Stimulated activated naive CD8-positive, alpha-beta T cell treated with anti-CD3 and anti-CD28 coated beads, Interleukin-15, Interleukin-2, amounts not matched to agents 100 ng/mL and 50 ng/mL, for 24 hours (primary cell): ENCODE data around the gene PARP4.
"Not testable (repeated sequence)": the region's sequence is repeated elsewhere in the genome, so short reads cannot be mapped to it uniquely, and the experiment has no call there.

Experiments
- H3K27ac Mint-ChIP-seq: one replicate; pipeline ENCODE4 v1.8.0; 2021; ENCODE audit warnings: mild to moderate bottlenecking, mixed read lengths
- H3K27me3 Mint-ChIP-seq: one replicate; pipeline ENCODE4 v1.8.0; 2021; ENCODE audit warnings: mixed read lengths
- H3K36me3 Mint-ChIP-seq: one replicate; pipeline ENCODE4 v1.8.0; 2021; ENCODE audit warnings: low read depth, mixed read lengths
- H3K4me1 Mint-ChIP-seq: one replicate; pipeline ENCODE4 v1.8.0; 2021; ENCODE audit warnings: low read depth, mixed read lengths
- H3K4me3 Mint-ChIP-seq: one replicate; pipeline ENCODE4 v1.8.0; 2021; ENCODE audit warnings: mild to moderate bottlenecking, mixed read lengths
- H3K9me3 Mint-ChIP-seq: one replicate; pipeline ENCODE4 v1.8.0; 2021; ENCODE audit warnings: mixed read lengths

The PARP4 gene

DNA sequence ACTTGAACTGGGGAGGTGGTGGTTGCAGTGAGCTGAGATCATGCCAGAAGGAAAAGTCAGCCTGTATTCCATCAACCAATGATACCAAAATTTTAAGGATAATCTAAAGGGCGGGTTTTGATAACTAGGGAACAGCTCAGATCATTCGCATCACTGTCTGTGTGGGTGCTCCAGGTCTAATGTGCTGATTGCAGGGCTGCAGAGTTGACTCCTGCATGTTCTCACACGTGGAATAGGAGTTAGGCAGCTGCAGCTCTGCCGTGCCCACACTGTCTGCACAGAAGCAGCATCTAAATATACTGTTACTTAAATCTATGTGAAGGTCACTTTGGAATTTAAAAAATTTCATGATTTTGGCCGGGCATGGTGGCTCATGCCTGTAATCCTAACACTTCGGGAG, 4.3 kb upstream of the PARP4 start:
- H3K27me3 Mint-ChIP-seq = no peaks in the 10 kb centered on the region
- no peaks in the 10 kb centered on the region for H3K9me3 Mint-ChIP-seq
- H3K4me3 Mint-ChIP-seq = no peak overlapping the region
- H3K27ac Mint-ChIP-seq = no peak overlapping the region
- no peaks in the 10 kb centered on the region for H3K36me3 Mint-ChIP-seq
- peaks cover 18% of the 10 kb centered on the region for H3K4me1 Mint-ChIP-seq

DNA sequence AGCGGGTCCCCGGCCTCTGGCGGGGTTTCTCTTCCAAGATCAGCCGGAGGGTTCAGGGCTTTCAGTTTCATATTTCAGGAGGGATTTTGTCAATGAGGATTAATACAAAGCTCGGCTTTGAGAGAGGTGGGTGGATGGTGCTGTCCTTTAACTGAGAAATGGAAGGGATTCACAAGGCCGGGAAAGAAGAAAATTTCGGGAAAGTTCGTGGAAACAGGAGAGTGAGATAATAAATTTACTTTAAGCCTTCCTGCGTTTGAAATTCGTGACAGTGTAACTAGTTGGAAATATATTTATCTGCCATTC, 283 bp upstream of the PARP4 start:
- Mint-ChIP-seq H3K27me3 (no peaks in the 10 kb centered on the region), H3K27ac (peak overlapping the region; percentile 96), H3K4me1 (peaks cover 53% of the 10 kb centered on the region), H3K9me3 (no peaks in the 10 kb centered on the region), H3K36me3 (peaks cover 16% of the 10 kb centered on the region), H3K4me3 (peak overlapping the region; percentile 88)

DNA sequence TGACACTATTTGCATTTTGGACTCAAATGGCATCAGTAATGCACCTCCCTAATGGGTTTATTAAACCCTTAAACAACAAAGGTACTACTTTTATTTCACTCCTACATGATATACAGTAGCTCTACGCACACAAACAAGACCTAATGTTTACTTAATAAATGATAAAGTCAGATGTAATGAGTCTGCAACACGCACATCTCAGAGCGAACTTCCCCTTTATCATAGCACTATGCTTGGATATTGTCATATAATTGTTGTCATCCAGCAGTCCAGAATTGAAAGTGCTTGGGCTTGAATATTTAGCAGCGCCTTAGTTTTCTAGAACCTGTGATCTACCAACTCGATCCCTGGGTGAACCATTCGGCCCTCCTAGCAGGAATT, 772 bp downstream of the PARP4 start:
- Mint-ChIP-seq H3K36me3 (peaks cover 23% of the 10 kb centered on the region), H3K9me3 (no peaks in the 10 kb centered on the region), H3K27me3 (no peaks in the 10 kb centered on the region), H3K4me1 (peaks cover 58% of the 10 kb centered on the region), H3K4me3 (peak overlapping the region; percentile 88), H3K27ac (peak overlapping the region; percentile 96)

DNA sequence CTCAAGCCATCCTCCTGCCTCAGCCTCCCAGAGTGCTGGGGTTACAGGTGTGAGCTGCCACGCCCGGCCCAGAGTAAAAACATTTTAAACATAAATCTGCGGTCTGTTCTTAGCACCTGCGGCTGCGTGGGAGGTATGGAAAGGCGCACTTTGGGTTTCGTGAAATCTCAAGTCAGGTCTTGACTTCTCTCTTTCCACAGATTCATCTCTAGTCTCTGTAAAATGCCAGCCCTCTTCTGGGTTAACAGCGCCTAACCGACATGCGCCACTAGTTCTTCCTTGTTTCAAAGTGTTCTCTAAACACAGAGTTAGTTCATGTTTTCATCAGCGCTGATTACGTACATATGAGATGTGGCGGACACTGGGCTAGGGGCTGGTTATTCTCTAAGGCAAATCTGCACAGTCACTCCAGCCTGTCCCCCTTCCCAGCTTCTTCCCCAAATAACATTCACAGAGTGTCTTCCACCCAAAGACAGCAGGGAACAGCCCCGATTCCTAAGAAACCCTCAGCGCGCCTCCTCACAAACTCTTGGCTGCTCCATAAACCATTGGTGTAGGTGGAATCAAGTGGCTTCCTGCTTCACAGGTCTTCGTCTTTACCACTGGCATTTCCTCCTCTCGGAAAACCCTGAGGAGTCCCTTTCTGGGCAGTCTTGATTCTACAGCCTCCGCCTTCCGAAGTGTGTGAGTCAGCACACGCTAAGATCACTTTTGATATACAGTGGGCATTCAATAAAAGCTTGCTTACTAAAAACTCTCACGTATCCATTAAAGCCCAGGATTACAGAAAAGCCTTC, 1.4 kb downstream of the PARP4 start:
- peaks cover 26% of the 10 kb centered on the region for H3K36me3 Mint-ChIP-seq
- H3K9me3 Mint-ChIP-seq = no peaks in the 10 kb centered on the region
- no peaks in the 10 kb centered on the region for H3K27me3 Mint-ChIP-seq
- peak overlapping the region; percentile 96 for H3K27ac Mint-ChIP-seq
- H3K4me1 Mint-ChIP-seq = peaks cover 58% of the 10 kb centered on the region
- H3K4me3 Mint-ChIP-seq = peak overlapping the region; percentile 88

DNA sequence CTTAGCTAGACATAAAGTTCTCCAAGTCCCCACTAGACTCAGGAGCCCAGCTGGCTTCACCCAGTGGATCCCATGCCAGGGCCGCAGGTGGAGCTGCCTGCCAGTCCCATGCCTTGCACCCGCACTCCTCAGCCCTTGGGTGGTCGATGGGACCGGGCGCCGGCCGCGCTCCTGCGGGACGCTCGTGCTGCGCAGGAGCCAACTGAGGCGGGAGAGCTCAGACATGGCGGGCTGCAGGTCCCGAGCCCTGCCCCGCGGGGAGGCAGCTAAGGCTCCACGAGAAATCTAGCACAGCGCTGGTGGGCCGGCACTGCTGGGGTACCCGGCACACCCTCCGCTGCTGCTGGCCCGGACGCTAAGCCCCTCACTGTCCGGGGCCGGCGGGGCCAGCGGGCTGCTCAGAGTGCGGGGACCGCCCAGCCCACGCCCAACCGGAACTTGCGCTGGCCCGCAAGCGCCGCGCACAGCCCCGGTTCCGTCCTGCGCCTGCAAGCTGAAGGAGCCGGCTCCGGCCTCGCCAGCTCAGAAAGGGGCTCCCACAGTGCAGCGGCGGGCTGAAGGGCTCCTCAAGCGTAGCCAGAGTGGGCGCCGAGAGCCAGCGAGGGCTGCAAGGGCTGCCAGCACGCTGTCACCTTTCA, 5.8 kb downstream of the PARP4 start:
- H3K27me3 Mint-ChIP-seq = no peaks in the 10 kb centered on the region
- H3K36me3 Mint-ChIP-seq = peaks cover 42% of the 10 kb centered on the region
- no peak overlapping the region for H3K4me3 Mint-ChIP-seq
- H3K4me1 Mint-ChIP-seq = peaks cover 56% of the 10 kb centered on the region
- no peaks in the 10 kb centered on the region for H3K9me3 Mint-ChIP-seq
- no peak overlapping the region for H3K27ac Mint-ChIP-seq

DNA sequence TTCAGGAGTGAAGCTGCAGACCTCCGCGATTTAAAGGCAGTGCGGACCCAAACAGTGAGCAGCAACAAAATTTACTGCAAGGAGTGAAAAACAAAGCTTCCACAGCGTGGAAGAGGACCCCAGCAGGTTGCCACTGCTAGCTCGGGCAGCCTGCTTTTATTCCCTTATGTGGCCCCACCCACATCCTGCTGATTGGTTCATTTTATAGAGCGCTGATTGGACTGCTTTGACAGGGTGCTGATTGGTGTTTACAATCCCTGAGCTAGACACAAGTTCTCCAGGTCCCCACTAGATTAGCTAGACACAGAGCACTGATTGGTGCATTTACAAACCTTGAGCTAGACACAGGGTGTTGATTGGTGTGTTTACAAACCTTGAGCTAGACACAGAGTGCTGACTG, 6.3 kb downstream of the PARP4 start:
- not testable (repeated sequence) for H3K27ac Mint-ChIP-seq, H3K4me3 Mint-ChIP-seq, H3K9me3 Mint-ChIP-seq, H3K27me3 Mint-ChIP-seq
- Mint-ChIP-seq H3K36me3 (peaks cover 44% of the 10 kb centered on the region), H3K4me1 (peaks cover 52% of the 10 kb centered on the region)

DNA sequence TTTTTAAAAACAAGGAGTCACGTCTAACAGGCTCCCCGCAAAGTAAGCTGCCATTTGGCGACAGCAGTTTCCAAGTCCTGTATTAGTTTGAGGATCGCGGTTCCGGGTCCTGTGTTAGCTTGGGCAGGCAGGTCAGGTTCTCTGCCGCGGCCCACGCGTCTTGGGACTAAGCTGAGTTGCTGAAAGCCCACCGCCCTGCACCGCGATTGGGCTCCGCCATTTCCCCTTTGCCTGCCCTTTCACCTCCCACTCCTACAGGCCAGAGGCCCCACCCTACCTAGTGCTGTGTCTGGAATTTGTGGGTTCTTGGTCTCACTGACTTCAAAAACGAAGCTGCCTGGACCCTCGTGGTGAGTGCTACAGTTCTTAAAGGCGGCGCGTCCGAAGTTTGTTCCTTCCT, 6.8 kb downstream of the PARP4 start:
- Mint-ChIP-seq H3K36me3 (peaks cover 42% of the 10 kb centered on the region), H3K4me1 (peaks cover 49% of the 10 kb centered on the region), H3K27ac (no peak overlapping the region), H3K27me3 (no peaks in the 10 kb centered on the region), H3K9me3 (no peaks in the 10 kb centered on the region), H3K4me3 (no peak overlapping the region)

DNA sequence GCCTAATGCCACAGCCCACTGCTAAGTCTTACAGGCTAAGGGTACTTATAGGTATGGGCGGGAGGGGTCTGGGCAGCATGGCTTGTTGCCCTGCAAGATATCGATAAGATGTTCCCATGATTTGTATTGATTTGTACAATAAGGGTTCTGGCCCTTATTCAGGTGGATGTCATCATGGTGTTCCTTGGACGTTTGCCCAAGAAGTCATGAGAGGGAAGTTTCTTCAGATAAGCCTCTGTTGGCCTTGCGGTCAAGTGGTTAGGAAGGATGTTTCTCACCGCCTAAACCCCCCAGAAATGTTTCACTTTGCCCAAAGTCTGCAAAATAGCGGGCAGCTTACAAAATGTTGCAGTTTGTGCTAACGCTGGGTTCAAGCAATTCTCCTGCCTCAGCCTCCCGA, 7.3 kb downstream of the PARP4 start:
- Mint-ChIP-seq H3K27ac (no peak overlapping the region), H3K4me1 (peaks cover 46% of the 10 kb centered on the region), H3K36me3 (peaks cover 42% of the 10 kb centered on the region), H3K4me3 (no peak overlapping the region), H3K9me3 (no peaks in the 10 kb centered on the region), H3K27me3 (no peaks in the 10 kb centered on the region)

DNA sequence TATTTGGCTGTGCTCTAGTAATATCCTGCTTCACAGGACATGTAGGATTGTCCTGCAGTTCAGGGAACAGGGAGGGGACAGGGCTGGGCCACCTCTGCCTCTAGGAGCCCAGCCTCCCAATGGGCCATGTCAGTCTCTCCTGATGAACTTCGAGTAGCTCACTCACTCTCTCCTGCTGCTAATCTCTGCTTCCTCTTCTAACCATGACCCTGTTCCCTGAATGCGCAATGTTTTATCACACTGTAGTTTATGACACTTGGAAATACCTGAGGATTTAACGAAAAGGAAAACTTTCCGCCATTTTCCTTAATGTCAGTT, 9.2 kb downstream of the PARP4 start:
- Mint-ChIP-seq H3K4me3 (no peak overlapping the region), H3K9me3 (no peaks in the 10 kb centered on the region), H3K27ac (no peak overlapping the region), H3K36me3 (peaks cover 35% of the 10 kb centered on the region), H3K27me3 (no peaks in the 10 kb centered on the region), H3K4me1 (peaks cover 30% of the 10 kb centered on the region)

DNA sequence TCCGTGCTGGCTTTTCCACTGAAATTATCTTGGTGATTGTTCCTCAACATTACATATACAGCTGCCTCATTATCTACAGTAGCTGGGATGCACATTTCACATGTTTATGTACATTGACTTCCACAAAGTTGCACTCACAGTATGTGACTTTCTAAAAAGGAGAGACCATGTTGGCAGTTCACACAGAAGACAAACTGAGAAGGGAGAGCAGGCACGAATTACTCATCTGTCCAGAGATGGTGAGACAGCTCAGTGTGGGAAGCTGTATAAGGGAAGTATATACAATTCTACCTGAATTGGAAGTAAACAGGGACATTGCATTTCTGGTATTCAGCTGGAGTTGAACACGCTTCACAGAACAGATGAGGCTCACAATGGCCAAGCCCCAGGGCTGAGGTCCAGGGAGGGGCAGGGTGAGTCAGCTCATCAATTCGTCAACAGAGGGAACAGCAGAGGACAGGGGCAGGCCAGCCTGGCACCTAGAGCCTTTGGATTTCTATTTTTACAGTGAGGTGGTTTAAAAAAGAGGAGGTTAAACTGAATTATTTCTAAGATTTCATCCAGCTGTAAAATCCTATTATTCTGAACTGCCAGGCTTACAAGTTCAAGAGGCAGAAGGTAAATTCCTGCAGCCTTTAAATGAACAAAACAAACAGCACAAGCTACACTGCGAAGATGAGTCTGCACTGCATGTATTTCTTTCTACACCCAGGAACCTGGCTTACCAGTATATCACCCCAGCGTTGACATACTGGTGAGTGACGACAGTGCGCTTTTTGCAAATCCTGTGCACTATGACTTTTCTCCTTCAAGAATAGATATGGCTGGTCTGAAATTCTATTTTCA, 9.8 kb downstream of the PARP4 start:
- no peak overlapping the region for H3K4me3 Mint-ChIP-seq
- no peaks in the 10 kb centered on the region for H3K27me3 Mint-ChIP-seq
- peaks cover 25% of the 10 kb centered on the region for H3K4me1 Mint-ChIP-seq
- peak overlapping the region; percentile 28 for H3K27ac Mint-ChIP-seq
- H3K36me3 Mint-ChIP-seq = peaks cover 29% of the 10 kb centered on the region
- no peaks in the 10 kb centered on the region for H3K9me3 Mint-ChIP-seq

DNA sequence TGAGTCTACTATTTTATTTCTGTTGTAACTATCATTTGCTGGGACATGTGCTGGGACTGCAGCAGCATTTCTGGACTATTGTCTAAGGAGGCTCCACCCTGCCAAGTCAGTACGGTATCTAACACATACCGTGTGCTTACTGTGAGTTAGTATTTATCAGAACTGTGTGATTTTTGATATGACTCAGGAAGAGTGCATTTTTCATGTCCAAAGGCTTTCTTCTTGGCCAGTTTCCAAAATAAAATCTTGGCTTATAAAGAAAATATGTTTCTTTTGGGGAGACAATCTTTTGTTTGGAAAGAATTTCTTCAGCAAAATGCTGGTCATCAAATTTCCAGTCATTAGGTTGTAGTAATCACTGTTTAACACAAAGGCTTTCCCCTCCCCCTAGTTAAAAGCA, 11.6 kb downstream of the PARP4 start:
- H3K4me3 Mint-ChIP-seq = no peak overlapping the region
- H3K27me3 Mint-ChIP-seq = no peaks in the 10 kb centered on the region
- H3K9me3 Mint-ChIP-seq = no peaks in the 10 kb centered on the region
- H3K36me3 Mint-ChIP-seq = peaks cover 31% of the 10 kb centered on the region
- H3K4me1 Mint-ChIP-seq = peaks cover 20% of the 10 kb centered on the region
- no peak overlapping the region for H3K27ac Mint-ChIP-seq

DNA sequence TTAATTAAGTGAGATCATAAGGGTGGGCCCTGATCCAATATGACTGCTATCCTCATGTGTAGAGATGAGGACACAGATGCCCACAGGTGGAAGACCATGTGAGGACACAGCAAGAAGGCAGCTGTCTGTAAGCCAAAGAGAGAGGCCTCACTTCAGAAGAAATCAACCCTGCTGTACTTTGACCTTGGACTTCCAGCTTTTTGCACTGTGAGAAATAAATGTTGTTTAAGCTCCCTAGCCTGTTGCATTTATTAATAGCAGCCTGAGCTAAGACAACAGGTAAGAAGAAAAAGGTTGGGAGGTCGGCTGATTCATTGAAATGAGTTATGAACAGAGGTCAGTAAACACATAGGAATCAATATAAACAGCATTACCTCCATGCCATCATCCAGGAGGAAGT, 14.8 kb downstream of the PARP4 start:
- Mint-ChIP-seq H3K9me3 (no peaks in the 10 kb centered on the region), H3K27ac (no peak overlapping the region), H3K36me3 (peaks cover 53% of the 10 kb centered on the region), H3K4me1 (peaks cover 9% of the 10 kb centered on the region), H3K4me3 (no peak overlapping the region), H3K27me3 (no peaks in the 10 kb centered on the region)

DNA sequence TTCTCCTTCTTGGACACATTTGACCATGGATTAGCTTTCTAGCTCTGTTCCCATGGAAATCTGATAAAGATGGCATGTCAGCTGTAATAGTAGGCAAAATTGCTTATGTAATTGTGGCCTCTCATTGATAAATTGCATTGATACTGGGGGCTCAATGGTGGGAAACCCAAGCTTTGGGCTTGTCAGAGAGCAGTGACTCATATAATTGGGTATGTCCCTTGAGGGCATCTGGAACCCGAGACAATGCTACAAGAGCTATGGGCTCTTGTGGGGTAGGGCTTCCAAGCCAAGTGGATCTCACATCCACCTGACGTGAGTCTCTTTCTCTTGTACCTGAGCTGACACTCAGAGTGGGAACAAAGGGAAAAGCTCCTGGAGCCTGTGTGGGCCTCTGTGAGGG, 16.3 kb downstream of the PARP4 start:
- not testable (repeated sequence) for H3K9me3 Mint-ChIP-seq

DNA sequence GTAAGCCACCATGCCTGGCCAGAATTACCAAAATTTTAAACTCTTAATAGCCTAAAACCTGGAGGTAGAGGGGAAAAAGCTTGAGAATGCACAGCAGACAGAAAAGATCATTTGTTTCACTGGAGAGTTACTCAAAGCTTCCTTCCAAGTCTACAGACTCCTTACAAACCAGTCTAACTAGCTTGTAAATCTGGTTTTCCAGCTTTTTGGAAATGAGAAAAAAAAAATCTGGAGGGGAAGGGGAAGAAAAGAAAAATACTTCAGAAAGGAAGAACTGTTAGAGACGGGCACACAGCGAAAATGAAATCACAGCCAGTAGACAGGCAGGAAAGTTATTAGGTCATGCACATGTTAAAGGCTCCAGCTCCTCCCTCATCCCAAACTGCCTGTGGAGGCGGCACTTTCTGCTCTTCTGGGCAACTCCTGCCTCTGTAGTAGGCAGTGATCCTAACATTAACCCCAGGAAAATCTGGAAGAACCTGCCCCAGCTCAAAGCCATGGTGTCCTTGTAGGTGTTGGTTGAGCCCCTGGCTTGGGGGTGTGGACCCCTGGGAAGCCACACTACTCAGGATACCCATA, 17.3 kb downstream of the PARP4 start:
- Mint-ChIP-seq H3K4me3 (no peak overlapping the region), H3K9me3 (no peaks in the 10 kb centered on the region), H3K27ac (no peak overlapping the region), H3K36me3 (peaks cover 63% of the 10 kb centered on the region), H3K27me3 (no peaks in the 10 kb centered on the region), H3K4me1 (no peaks in the 10 kb centered on the region)

More for the DNA sequence above, 16.3 kb downstream of the PARP4 start:
- H3K36me3 Mint-ChIP-seq = peaks cover 56% of the 10 kb centered on the region
- not testable (repeated sequence) for H3K4me3 Mint-ChIP-seq, H3K4me1 Mint-ChIP-seq, H3K27ac Mint-ChIP-seq, H3K27me3 Mint-ChIP-seq

DNA sequence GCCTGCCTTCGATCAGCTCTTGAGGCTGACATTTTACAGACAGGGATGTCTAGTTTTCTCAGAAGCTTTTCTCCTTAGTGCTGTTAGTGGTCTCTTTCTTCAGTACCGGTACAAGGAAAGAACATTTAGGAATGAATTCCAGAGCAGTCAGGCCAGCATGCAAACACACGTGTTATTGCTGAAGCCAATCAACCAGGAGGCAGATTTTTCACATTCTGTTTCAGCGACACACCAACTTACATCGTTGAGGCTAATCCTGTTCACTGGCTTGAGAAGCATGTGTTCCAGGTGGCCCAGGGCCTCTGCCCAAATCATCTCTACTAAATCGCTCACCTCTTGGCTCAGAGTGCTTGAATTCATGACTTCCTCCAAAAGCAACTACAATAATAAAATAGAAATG, 19.2 kb downstream of the PARP4 start:
- Mint-ChIP-seq H3K27ac (no peak overlapping the region), H3K36me3 (peaks cover 80% of the 10 kb centered on the region)

More for the DNA sequence above, 19.2 kb downstream of the PARP4 start:
- H3K9me3 Mint-ChIP-seq = no peaks in the 10 kb centered on the region
- no peak overlapping the region for H3K4me3 Mint-ChIP-seq
- H3K4me1 Mint-ChIP-seq = no peaks in the 10 kb centered on the region
- H3K27me3 Mint-ChIP-seq = no peaks in the 10 kb centered on the region
